Neuronal stem cell (in vitro differentiated cells): ENCODE results near the gene LASP1.

ENCODE experiments used
- DNase-seq: peaks from one replicate; pipeline ENCODE4 v3.0.0-alpha.2; 2013; ENCODE audit warnings: low spot score
- H2AFZ ChIP-seq: one replicate; pipeline ENCODE4 v1.6.1; 2013; ENCODE audit warnings: mild to moderate bottlenecking, low read length, inconsistent platforms
- H2AK5ac ChIP-seq: 2 replicates; pipeline ENCODE4 v1.6.1; 2013; ENCODE audit warnings: low read depth, mild to moderate bottlenecking, inconsistent platforms, low read length, moderate library complexity, mixed read lengths
- H2BK120ac ChIP-seq: 2 replicates; pipeline ENCODE4 v1.6.1; 2013; ENCODE audit warnings: low read depth, mild to moderate bottlenecking, inconsistent platforms, low read length, moderate library complexity, mixed read lengths
- H2BK12ac ChIP-seq: one replicate; pipeline ENCODE4 v1.6.1; 2013; ENCODE audit warnings: low read length, inconsistent platforms
- H2BK15ac ChIP-seq: 2 replicates; pipeline ENCODE4 v1.6.1; 2013; ENCODE audit warnings: mild to moderate bottlenecking, low read length, inconsistent platforms, mixed read lengths
- H2BK5ac ChIP-seq: one replicate; pipeline ENCODE4 v1.6.1; 2013; ENCODE audit warnings: inconsistent platforms, mild to moderate bottlenecking, low read length, moderate library complexity
- H3K14ac ChIP-seq: one replicate; pipeline ENCODE4 v1.6.1; 2013; ENCODE audit warnings: low read length, inconsistent platforms
- H3K18ac ChIP-seq: 2 replicates; pipeline ENCODE4 v1.6.1; 2013; ENCODE audit warnings: low read length, inconsistent platforms
- H3K23ac ChIP-seq: 2 replicates; pipeline ENCODE4 v1.6.1; 2013; ENCODE audit warnings: low read depth, mild to moderate bottlenecking, mixed read lengths, low read length, inconsistent platforms; ENCODE audit not compliant: poor library complexity
- H3K27ac ChIP-seq: replicated peaks from 3 replicates; pipeline ENCODE4 v1.5.1; 2013; ENCODE audit warnings: low read length, inconsistent platforms
- H3K27me3 ChIP-seq, 3 experiments: 2 replicates each; pipeline ENCODE4 v1.6.1; 2013; ENCODE audit warnings: low read length in 3 of 3, mild to moderate bottlenecking in 2 of 3, inconsistent platforms in 1 of 3, low read depth in 1 of 3, mixed read lengths in 1 of 3, moderate library complexity in 1 of 3; ENCODE audit not compliant: control insufficient read depth in 3 of 3, insufficient read depth in 3 of 3
- H3K36me3 ChIP-seq, 2 donors: replicated peaks in 1 of 2; 2 replicates each; pipeline ENCODE4 v1.6.1; 2013; ENCODE audit warnings: low read length in 2 of 2; ENCODE audit not compliant: control insufficient read depth in 2 of 2, insufficient read depth in 2 of 2
- H3K4ac ChIP-seq: 2 replicates; pipeline ENCODE4 v1.6.1; 2013; ENCODE audit warnings: inconsistent platforms, mild to moderate bottlenecking, low read length, moderate library complexity
- H3K4me1 ChIP-seq, 2 donors: 1 replicate in 1 of 2; 2 replicates in 1 of 2; pipeline ENCODE4 v1.6.1; 2013; ENCODE audit warnings: low read length in 2 of 2, low read depth in 1 of 2; ENCODE audit not compliant: control insufficient read depth in 2 of 2, insufficient read depth in 1 of 2
- H3K4me2 ChIP-seq: one replicate; pipeline ENCODE4 v1.6.1; 2013; ENCODE audit warnings: mild to moderate bottlenecking, low read length, inconsistent platforms; ENCODE audit not compliant: insufficient read depth, poor library complexity, severe bottlenecking
- H3K4me3 ChIP-seq, 2 donors: 2 replicates each; pipeline ENCODE4 v1.5.1; 2013; ENCODE audit warnings: low read length in 2 of 2, mild to moderate bottlenecking in 2 of 2, inconsistent platforms in 1 of 2, moderate library complexity in 1 of 2
- H3K79me1 ChIP-seq: one replicate; pipeline ENCODE4 v1.6.1; 2013; ENCODE audit warnings: low read depth, mild to moderate bottlenecking, inconsistent platforms, low read length, moderate library complexity
- H3K9ac ChIP-seq: one replicate; pipeline ENCODE4 v1.6.1; 2013; ENCODE audit warnings: mild to moderate bottlenecking, low read depth, low read length, inconsistent platforms; ENCODE audit not compliant: poor library complexity
- H3K9me3 ChIP-seq, 2 donors: replicated peaks in 1 of 2; 2 replicates each; pipeline versions ENCODE3 to v1.6.1; 2013; ENCODE audit warnings: low read length in 2 of 2, mild to moderate bottlenecking in 2 of 2, inconsistent platforms in 1 of 2, low read depth in 1 of 2, mixed read lengths in 1 of 2, moderate library complexity in 1 of 2; ENCODE audit not compliant: control insufficient read depth in 2 of 2, insufficient read depth in 1 of 2
- H4K8ac ChIP-seq: one replicate; pipeline ENCODE4 v1.6.1; 2013; ENCODE audit warnings: low read depth, mild to moderate bottlenecking, inconsistent platforms, low read length, moderate library complexity
- H4K91ac ChIP-seq: one replicate; pipeline ENCODE4 v1.6.1; 2013; ENCODE audit warnings: low read length, low read depth, mild to moderate bottlenecking, inconsistent platforms; ENCODE audit not compliant: poor library complexity
- whole genome bisulfite sequencing, 2 donors: extraction: QIAGEN DNeasy Blood & Tissue Kit; methylation state at CpG; one replicate each; pipeline ENCODE4 v1.1.7; 2013; ENCODE audit warnings: missing lambda C conversion rate in 2 of 2, mixed read lengths in 1 of 2; ENCODE audit not compliant: insufficient read length in 2 of 2, insufficient replicate concordance in 1 of 2; ENCODE audit errors: extremely low coverage in 2 of 2; 5-methylcytosine and 5-hydroxymethylcytosine counted together

The LASP1 gene

DNA sequence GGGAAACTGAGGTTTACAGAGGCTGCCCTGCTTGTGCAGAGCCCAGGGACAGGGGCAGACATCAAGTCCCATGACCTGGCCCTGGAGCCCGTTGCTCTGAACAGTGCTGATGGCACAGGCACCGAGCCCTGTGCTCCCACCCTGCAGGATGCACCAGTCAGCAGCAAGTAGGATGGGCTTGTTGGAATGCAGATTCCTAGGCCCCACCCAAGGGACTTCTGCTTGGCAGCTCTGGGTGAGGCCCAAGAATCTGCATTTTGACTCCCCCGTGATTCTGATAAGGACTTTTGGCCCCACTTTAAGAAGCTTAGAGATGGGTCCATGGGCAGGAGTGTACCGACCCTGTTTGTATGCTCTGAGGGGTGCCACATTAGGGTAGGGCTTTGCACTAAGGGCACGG lies 23.3 kb downstream of the LASP1 start:
- no peak overlapping the region for H3K27ac ChIP-seq
- WGBS, 2 donors, result no CpG with 5 or more reads among the region's 5 CpGs

GRCh38 chr17:38893607-38894006 lies 23.7 kb downstream of the LASP1 start:
- no peak overlapping the region for H4K91ac ChIP-seq
- peak overlapping the region; percentile 35 for H3K23ac ChIP-seq
- H2BK15ac ChIP-seq, result no peak overlapping the region
- H3K36me3 ChIP-seq, result peaks cover 13 to 86% of the 10 kb centered on the region in 2 donors
- peak overlapping the region; percentile 4 for H3K14ac ChIP-seq
- H2BK5ac ChIP-seq, result peak overlapping the region; percentile 32
- peaks cover 0 to 21% of the 10 kb centered on the region in 2 donors for H3K4me1 ChIP-seq
- H2AK5ac ChIP-seq, result peak overlapping the region; percentile 35
- H3K27ac ChIP-seq, result peak overlapping the region; percentile 15
- no peak overlapping the region for H4K8ac ChIP-seq
- H3K79me1 ChIP-seq, result peaks cover 5% of the 10 kb centered on the region
- no peak overlapping the region for H3K4ac ChIP-seq
- no peak overlapping the region for H2AFZ ChIP-seq
- no peak for DNase-seq
- H3K27me3 ChIP-seq, result no peaks in the 10 kb centered on the region
- no peak overlapping the region for H3K18ac ChIP-seq
- H3K9me3 ChIP-seq, result no peaks in the 10 kb centered on the region
- no peak overlapping the region for H2BK12ac ChIP-seq
- H3K4me3 ChIP-seq, result no peak overlapping the region
- no peak overlapping the region for H2BK120ac ChIP-seq
- H3K9ac ChIP-seq, result no peak overlapping the region
- WGBS, 2 donors, result no CpG with 5 or more reads among the region's 6 CpGs
- no peak overlapping the region for H3K4me2 ChIP-seq

More for the DNA sequence above, 23.3 kb downstream of the LASP1 start:
- Histone ChIP-seq H3K18ac (no peak overlapping the region), H2BK120ac (no peak overlapping the region), H2BK12ac (no peak overlapping the region), H3K23ac (no peak overlapping the region), H2BK15ac (no peak overlapping the region), H3K27me3 (no peaks in the 10 kb centered on the region), H2AFZ (no peak overlapping the region), H3K4me2 (no peak overlapping the region), H3K79me1 (peaks cover 5% of the 10 kb centered on the region), H4K91ac (no peak overlapping the region), H3K4ac (no peak overlapping the region), H4K8ac (peak overlapping the region; percentile 88), H3K9ac (no peak overlapping the region), H3K14ac (no peak overlapping the region), H3K9me3 (no peaks in the 10 kb centered on the region), H3K36me3 (peaks cover 11 to 82% of the 10 kb centered on the region in 2 donors), H3K4me3 (no peak overlapping the region), H2BK5ac (no peak overlapping the region), H2AK5ac (no peak overlapping the region), H3K4me1 (peaks cover 0 to 21% of the 10 kb centered on the region in 2 donors)
- DNase-seq, result no peak

GRCh38 chr17:38894276-38894675 lies 24.4 kb downstream of the LASP1 start:
- H2AK5ac ChIP-seq, result peak overlapping the region; percentile 35
- H3K27me3 ChIP-seq, result no peaks in the 10 kb centered on the region
- H2BK5ac ChIP-seq, result no peak overlapping the region
- H4K91ac ChIP-seq, result no peak overlapping the region
- no peaks in the 10 kb centered on the region for H3K9me3 ChIP-seq
- no peak overlapping the region for H2BK12ac ChIP-seq
- no peak for DNase-seq
- H3K14ac ChIP-seq, result no peak overlapping the region
- no peak overlapping the region for H3K23ac ChIP-seq
- no CpG with 5 or more reads among the region's 7 CpGs for WGBS, 2 donors
- H3K79me1 ChIP-seq, result peaks cover 3% of the 10 kb centered on the region
- H3K4ac ChIP-seq, result no peak overlapping the region
- H3K4me1 ChIP-seq, result peaks cover 0 to 21% of the 10 kb centered on the region in 2 donors
- no peak overlapping the region for H2BK120ac ChIP-seq
- no peak overlapping the region for H2BK15ac ChIP-seq
- H3K36me3 ChIP-seq, result peaks cover 9 to 86% of the 10 kb centered on the region in 2 donors
- no peak overlapping the region for H3K4me2 ChIP-seq
- H4K8ac ChIP-seq, result no peak overlapping the region
- no peak overlapping the region for H3K27ac ChIP-seq
- H3K4me3 ChIP-seq, result no peak overlapping the region
- no peak overlapping the region for H3K18ac ChIP-seq
- H3K9ac ChIP-seq, result no peak overlapping the region
- no peak overlapping the region for H2AFZ ChIP-seq

DNA sequence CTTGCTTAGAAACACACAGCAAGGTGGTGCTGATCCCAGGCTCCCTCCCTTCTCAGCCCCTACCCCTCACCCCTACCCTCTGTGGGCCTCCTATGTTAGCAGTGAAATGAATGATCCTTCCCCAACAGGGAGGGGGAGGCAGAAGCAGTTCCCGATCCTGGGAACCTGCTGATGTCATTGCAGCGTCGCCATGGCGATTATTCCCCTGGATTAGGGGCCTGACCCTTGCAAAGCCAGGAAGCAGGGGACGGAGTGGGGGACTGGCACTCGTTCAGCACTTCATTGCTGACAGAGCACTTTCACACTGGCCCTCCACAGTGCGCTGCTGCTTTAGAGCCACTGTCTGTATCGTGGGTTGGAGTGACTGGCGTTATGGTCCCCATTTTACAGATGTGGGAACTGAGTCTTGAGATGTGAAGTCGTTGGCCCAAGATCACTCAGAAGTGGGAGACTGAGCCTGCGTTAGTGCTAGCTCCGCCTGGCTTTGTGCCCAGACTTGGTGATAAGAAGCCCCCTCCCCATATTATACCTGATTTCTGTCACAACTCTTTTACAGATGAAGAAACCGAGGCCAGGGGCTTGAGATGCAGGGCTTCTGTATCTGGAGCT lies 26.6 kb downstream of the LASP1 start:
- Histone ChIP-seq H3K27ac (peak overlapping the region; percentile 43), H3K14ac (no peak overlapping the region), H3K36me3 (peaks cover 7 to 81% of the 10 kb centered on the region in 2 donors), H2AFZ (no peak overlapping the region), H2AK5ac (peak overlapping the region; percentile 36), H2BK15ac (no peak overlapping the region), H3K4ac (no peak overlapping the region), H3K27me3 (no peaks in the 10 kb centered on the region), H3K4me1 (peaks cover 4 to 30% of the 10 kb centered on the region in 2 donors), H3K4me3 (no peak overlapping the region), H3K23ac (no peak overlapping the region), H3K18ac (peak overlapping the region; percentile 31), H4K8ac (no peak overlapping the region), H4K91ac (no peak overlapping the region), H2BK12ac (no peak overlapping the region), H3K79me1 (peaks cover 3% of the 10 kb centered on the region), H2BK120ac (no peak overlapping the region), H3K9me3 (no peaks in the 10 kb centered on the region), H3K4me2 (peak overlapping the region; percentile 2), H3K9ac (no peak overlapping the region), H2BK5ac (peak overlapping the region; percentile 14)
- WGBS, 2 donors, result no CpG with 5 or more reads among the region's 13 CpGs
- DNase-seq, result no peak
